Measurements from ENCODE around the gene GMPPB. TPM values are rescaled to one million over a fixed set of nuclear protein-coding genes. Genes with fewer than 3 reads are reported as not detected.
A peak's percentile ranks its signal among the peaks of the same experiment; 100 is the strongest.
"Not testable (repeated sequence)": the region's sequence is repeated elsewhere in the genome, so short reads cannot be mapped to it uniquely, and the experiment has no call there.

The GMPPB gene
- total RNA-seq, 2 donors from 2014 or later, result 28.8 to 29.6 TPM

DNA sequence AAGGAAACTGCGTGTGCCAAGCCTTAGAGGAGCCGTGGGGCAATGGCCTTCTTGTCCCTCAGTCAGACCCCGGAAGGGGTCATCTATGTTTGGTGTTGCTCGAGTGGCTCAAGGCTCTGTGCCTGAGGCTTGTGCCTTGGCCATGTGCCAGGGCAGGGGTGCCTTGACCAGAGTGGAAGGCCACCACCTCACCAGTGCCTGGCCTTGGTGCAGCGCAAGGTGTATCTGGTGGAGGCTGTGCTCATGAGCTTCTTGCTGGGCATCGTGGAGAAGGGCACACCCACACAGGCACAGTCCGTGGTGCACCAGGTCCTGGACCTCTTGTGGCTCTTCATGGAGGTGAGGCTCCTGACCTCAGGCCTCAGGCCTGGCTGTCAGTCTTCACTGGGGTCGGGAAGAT is 23.7 kb downstream of the GMPPB start:
- DNase-seq (ENCODE audit: low spot score), result no peak
- intact Hi-C loops (cut with DNase I), result loop anchor here in 1 of 2 donors (5.0 to 10.0 kb wide), 2 partner anchors 142 to 205 kb away; partner anchors contain the start of gene MST1R

DNA sequence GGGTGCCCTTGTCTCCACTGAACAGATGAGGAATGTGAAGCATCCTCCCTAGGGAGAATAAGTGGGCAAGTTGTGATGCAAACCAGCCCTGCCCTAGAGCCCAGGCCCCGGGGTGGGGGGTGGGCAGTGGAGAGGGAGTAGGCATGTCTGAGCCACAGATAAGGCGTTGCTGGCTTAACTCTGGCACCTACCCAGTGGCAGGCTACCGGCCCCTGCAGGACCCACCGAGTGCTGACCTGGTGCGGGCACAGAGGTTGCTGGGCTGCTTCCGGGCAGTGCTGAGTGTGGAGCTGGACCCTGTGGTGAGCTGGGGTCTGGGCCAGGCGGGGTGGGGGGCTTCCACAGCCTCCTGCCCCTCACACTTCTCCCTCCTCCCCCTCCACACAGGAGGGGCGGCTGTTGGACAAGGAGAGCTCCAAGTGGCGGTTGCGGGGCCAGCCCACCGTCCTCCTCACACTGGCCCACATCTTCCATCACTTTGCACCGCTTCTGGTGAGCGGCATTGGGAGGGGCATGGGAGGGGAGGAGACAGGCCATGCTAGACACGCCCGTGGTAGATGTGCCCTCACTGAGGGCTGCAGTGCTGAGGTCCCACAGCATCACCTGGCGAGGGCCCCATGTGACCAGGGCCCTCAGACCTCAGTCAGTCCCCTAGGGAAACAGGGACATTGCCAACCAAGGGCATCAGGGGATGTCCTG is 24.3 kb downstream of the GMPPB start:
- no peak for DNase-seq (ENCODE audit: low spot score)
- intact Hi-C loops (cut with DNase I), result no loop called here

DNA sequence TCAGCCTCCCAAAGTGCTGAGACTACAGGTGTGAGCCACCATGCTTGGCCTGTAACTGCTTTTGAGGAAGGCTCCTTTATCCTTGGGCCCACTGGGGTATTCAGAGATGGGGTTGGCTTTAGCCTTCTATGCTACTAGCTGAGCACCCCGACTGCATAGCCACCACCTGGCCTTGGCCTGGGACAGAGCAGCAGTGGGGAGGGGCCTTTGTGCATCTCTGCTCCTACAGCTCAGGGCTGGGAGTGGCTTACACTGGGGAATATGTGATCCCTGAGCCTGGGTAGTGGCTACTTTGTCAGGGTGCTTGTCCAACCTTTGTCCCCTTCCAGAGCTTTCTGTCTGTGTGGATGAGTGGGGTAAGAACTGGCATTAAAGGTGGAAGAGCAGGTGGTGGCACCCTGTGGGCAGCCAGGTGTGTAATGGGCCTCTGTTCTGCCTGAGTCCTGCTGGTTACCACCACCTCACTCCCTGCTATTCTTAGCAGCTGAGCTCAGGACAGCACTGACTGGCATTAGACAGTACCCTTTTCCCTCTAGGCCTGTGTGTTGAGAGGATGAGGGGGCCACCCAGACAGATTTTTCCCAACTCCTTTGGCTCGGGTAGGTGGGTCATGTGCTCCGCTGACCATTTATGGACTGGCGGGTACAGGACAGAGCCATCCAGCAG is 28.3 kb downstream of the GMPPB start:
- DNase-seq (ENCODE audit: low spot score); intact Hi-C loops (cut with DNase I): not testable (repeated sequence)

- intact Hi-C loops (cut with DNase I); DNase-seq (ENCODE audit: low spot score): not testable (repeated sequence)
Measured at GRCh38 chr3:49694409-49695070, 29.2 kb downstream of the GMPPB start.

- DNase-seq (ENCODE audit: low spot score); intact Hi-C loops (cut with DNase I): not testable (repeated sequence)
Measured at GRCh38 chr3:49691481-49691880, 32.3 kb downstream of the GMPPB start.

- DNase-seq (ENCODE audit: low spot score); intact Hi-C loops (cut with DNase I): not testable (repeated sequence)
Measured at GRCh38 chr3:49690856-49691255, 32.9 kb downstream of the GMPPB start.

DNA sequence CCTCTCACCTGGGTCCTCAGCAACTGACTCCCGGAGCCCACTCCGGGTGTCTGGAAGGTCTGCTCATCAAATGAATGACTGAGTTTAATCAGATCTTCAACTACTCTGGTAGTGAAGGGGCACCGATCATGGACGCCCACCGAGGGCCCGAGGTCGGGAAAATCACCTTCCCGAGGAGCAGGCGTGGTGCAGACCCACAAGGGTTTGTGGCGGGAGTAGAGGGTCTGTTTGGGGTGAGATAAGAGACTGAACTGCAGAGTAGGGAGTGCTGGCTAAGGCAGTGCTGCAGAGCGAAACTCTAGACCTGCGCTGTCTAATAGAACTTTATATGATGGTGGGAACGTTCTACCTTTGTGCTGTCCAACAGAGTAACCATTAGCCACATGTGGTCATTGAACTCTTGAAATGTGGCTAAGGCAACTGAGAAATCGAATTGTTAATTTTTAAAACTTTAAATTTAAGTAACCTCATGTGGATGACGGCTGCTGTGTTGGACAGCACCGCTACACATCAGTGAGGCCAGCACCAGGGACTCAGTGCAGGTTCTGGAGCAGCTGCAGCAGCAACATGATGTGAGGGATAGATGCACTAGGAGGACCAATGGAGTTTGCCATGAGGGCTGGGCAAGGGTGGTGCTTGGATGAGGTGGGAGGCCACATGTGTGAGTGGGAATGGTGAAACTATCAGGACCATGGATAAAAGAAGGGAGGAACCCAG is 33.7 kb downstream of the GMPPB start:
- intact Hi-C loops (cut with DNase I), result not testable (repeated sequence)

DNA sequence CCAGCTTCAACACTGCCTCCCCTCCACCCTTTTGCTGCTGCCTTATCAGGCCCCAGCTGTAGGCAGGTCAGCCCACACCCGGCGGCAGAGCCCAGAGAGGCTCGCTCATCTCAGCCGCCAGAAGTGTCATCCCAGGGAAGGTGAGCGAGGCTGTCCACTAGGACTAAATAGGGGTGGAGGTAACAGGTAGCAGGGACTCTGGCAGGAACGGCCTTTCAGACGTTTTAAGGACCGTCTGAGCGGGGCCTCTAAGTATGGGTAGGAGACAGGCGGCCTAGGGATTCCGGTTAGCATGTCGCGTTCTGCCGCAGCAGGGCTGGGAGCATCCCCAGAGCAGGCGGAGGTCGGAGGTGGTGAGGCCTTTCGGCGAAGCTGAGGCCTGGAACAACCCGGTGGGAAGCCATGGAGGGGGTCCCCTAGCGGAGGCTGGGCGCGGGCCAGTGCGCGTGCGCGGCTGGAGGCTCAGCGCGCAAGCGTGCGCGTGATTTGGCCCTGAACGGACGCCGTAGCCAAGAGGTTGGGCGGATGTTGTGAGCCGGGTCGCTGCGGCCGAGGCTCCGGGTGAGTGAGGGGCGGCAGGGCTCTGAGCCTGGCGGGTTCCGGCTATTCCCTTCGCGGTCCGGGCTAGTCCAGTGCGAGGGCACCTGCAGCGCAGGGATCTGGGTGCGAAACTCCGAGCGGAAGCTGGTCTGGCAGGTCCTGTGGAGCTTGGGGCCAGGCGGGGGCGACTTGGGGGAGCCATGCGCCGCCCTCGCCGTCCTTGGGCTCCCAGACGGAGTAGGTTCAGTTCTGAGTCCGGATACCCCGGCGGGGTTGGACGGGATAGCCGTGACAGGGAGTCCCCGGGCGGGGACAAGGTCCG is 34.5 kb downstream of the GMPPB start, which contains the start of the genes MST1 and RNF123:
MST1 (minus strand) TSS at position 429 of the 862 bp plus-strand sequence. CDS start 783 bp downstream, outside the sequence.
RNF123 (plus strand) TSS at position 512 of the 862 bp plus-strand sequence. CDS start 1,609 bp downstream, outside the sequence.
- intact Hi-C loops (cut with DNase I), result no loop called here
- DNase-seq (ENCODE audit: low spot score), result peak; percentile 97

More for the DNA sequence above, 33.7 kb downstream of the GMPPB start:
- DNase-seq (ENCODE audit: low spot score), result not testable (repeated sequence)

GRCh38 chr3:49688338-49689045 is 35.3 kb downstream of the GMPPB start:
- DNase-seq (ENCODE audit: low spot score); intact Hi-C loops (cut with DNase I): not testable (repeated sequence)

DNA sequence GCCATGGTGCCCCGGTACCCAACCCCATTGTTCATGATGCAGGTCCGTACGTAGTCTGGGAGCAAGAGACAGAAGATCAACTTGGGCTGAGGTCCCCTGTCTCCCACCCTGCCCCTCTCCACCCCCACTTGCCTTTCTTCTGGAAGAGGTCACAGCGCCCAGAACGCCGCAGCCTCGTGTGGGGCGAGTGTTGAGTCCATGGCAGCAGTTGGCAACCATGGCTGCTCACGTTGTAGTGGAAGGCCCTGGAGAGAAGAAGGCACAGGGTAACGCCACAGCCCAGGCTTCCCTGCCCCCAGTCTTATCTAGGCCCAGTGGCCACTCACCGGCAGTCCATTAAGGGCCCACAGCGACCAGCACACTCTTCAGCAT is 36.3 kb downstream of the GMPPB start:
- DNase-seq (ENCODE audit: low spot score); intact Hi-C loops (cut with DNase I): not testable (repeated sequence)

DNA sequence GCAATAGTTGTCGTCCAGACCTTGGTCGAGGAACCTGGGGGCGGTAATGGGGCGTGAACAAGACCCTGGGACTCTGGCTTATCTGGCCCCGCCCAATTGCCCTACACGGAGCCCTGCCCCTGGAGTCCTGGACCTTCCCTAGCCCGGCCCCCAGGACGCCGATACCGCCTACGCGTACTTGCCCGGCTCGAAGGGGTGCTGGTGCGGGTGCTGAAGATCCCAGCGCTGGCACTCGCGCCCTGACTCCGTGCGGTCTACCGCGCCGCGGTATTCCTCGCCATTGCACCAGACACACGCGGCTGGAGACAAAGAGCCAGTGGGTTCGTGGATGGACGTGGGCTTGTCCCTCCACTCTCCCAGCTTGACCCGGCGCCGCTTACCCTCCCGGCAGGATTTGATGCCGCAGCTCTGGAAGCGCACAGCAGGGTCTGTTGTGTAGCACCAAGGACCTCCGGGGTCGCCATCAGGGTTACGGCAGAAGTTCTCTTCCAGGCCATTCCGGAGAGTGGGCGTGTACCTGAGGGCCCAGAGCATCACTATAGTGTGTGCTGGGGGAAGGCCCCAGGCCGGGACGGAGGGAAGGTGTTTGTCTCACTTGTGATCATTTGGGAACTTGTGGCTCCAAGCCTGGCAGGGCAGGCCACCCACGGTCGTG is 36.9 kb downstream of the GMPPB start:
- DNase-seq (ENCODE audit: low spot score); intact Hi-C loops (cut with DNase I): not testable (repeated sequence)

- not testable (repeated sequence) for DNase-seq (ENCODE audit: low spot score)
Measured at GRCh38 chr3:49686346-49686745, 37.4 kb downstream of the GMPPB start.

GRCh38 chr3:49685846-49686245 is 37.9 kb downstream of the GMPPB start:
- DNase-seq (ENCODE audit: low spot score); intact Hi-C loops (cut with DNase I): not testable (repeated sequence)

More at GRCh38 chr3:49686346-49686745, 37.4 kb downstream of the GMPPB start:
- intact Hi-C loops (cut with DNase I), result not testable (repeated sequence)

DNA sequence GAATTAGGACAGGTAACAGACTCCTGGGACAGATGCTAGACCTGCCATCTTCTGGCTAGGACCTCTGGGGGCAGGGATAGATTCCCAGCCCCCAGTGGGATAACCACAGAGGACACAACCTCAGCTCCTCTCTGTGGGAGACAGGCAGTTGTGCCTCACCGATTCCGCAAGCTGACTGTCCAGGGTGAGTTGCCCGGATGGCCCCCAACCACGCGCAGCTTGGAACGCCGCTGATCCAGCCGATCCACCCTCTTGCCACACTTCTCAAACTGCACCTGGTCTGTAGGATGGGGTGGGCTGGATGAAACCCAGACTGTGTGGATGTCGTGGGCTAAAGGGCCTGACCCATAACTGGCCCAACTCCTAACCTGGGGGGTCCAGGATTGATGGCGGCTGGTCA is 38.6 kb downstream of the GMPPB start:
- DNase-seq (ENCODE audit: low spot score); intact Hi-C loops (cut with DNase I): not testable (repeated sequence)

- not testable (repeated sequence) for DNase-seq (ENCODE audit: low spot score)
- intact Hi-C loops (cut with DNase I), result loop anchor here in 1 of 2 donors (5.0 kb wide), 1 partner anchor 142 kb away; no protein-coding TSS in a partner anchor
Measured at GRCh38 chr3:49684453-49684852, 39.3 kb downstream of the GMPPB start.

DNA sequence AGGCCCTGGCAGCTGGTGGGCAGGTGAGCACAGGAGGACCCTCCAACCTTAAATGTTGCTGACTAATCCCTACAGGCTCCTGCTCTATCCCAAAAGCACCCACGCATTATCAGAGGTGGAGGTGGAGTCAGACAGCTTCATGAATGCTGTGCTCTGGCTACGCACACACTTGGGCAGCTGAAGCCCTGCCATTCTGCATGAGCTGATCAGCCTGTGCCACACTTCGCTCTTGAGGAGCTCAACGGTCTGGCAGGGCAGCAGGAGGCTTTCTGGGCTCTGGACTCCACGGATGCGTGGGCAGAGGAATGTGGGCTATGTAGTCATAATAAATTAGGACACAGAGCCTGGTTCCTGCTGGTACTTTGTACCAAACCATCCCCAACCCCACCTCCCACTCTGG is 40.6 kb downstream of the GMPPB start:
- intact Hi-C loops (cut with DNase I), result loop anchor here in 1 of 2 donors (5.0 kb wide), 1 partner anchor 141 kb away; no protein-coding TSS in a partner anchor
- DNase-seq (ENCODE audit: low spot score), result no peak

DNA sequence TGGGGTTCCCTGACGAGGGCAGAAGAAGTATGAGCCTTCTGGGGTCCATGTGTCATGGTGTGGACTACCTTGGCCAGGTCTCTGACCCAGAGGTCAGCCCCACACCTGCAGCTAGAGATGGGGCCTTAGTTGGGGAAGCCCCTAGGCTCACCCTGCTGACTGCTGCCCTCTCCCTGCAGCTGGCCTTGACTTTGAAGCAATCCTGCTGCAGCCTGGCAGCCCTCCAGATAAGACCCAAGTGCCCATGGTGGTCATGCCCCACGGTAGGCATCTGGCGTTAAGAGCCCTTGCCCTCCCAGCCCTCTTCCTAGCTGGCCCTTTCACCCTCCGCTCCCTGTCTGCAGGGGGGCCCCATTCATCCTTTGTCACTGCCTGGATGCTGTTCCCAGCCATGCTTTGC is 42.2 kb downstream of the GMPPB start:
- intact Hi-C loops (cut with DNase I), result loop anchor here in 1 of 2 donors (5.0 kb wide), 1 partner anchor 139 kb away; no protein-coding TSS in a partner anchor
- DNase-seq (ENCODE audit: low spot score), result no peak
